ENCODE measurements around the gene DUOX2.
"Not testable (repeated sequence)": the region's sequence is repeated elsewhere in the genome, so short reads cannot be mapped to it uniquely, and the experiment has no call there.

Gene DUOX2

GRCh38 chr15:45138814-45139765, 25.1 kb upstream of the DUOX2 start:
- DNase-seq = no peak

- DNase-seq = no peak
These were observed 23.7 kb upstream of the DUOX2 start for GRCh38 chr15:45137703-45138102.

- DNase-seq = no peak
These were observed 22.4 kb upstream of the DUOX2 start for GRCh38 chr15:45136378-45136764.

- not testable (repeated sequence) for DNase-seq
These were observed 21.9 kb upstream of the DUOX2 start for GRCh38 chr15:45135705-45136377.

- DNase-seq = no peak
These were observed 21.0 kb upstream of the DUOX2 start for GRCh38 chr15:45134682-45135604.

- DNase-seq = no peak
These were observed 20.1 kb upstream of the DUOX2 start for GRCh38 chr15:45134046-45134445.

GRCh38 chr15:45133561-45133920, 19.6 kb upstream of the DUOX2 start:
- no peak for DNase-seq

GRCh38 chr15:45132844-45133560, 19.0 kb upstream of the DUOX2 start:
- no peak for DNase-seq

GRCh38 chr15:45131510-45131909, 17.5 kb upstream of the DUOX2 start:
- DNase-seq = no peak

- no peak for DNase-seq
These were observed 16.5 kb upstream of the DUOX2 start for GRCh38 chr15:45130291-45131000.

GRCh38 chr15:45129651-45130129, 15.7 kb upstream of the DUOX2 start, which contains the start of the genes DUOX1 and DUOXA1:
Gene DUOX1, plus strand, starts transcription at chr15:45129994. Its CDS starts 1,973 bp downstream, at chr15:45131967.
Gene DUOXA1, minus strand, starts transcription at chr15:45129879. Its CDS starts 6,865 bp downstream, at chr15:45123014.
- no peak for DNase-seq

- DNase-seq = no peak
These were observed 15.1 kb upstream of the DUOX2 start for GRCh38 chr15:45128971-45129639.

- DNase-seq = no peak
These were observed 12.7 kb upstream of the DUOX2 start for GRCh38 chr15:45126535-45127158.

- no peak for DNase-seq
These were observed 9.4 kb upstream of the DUOX2 start for GRCh38 chr15:45123397-45123796.

GRCh38 chr15:45122719-45123118, 8.7 kb upstream of the DUOX2 start:
- DNase-seq = no peak

- no peak for DNase-seq
These were observed 7.9 kb upstream of the DUOX2 start for GRCh38 chr15:45121706-45122417.

- DNase-seq = no peak
These were observed 7.0 kb upstream of the DUOX2 start for GRCh38 chr15:45121020-45121419.

- DNase-seq = no peak
These were observed 6.4 kb upstream of the DUOX2 start for GRCh38 chr15:45120081-45120972.
